DOHH2 (cell line): Measurements from ENCODE around the gene ARAP1.

Experiments used
- H3F3A ChIP-seq: fragments of 200-600 bp; sonication (generic), shearing (Covaris generic); 2 replicates; pipeline ENCODE4 v1.6.0; 2016; ENCODE audit warnings: antibody characterized with exemption, mild to moderate bottlenecking; ENCODE audit not compliant: control insufficient read depth, insufficient read depth
- H3K27ac ChIP-seq: fragments of 200-600 bp; sonication (generic); 2 replicates; pipeline ENCODE4 v1.5.1; 2014; ENCODE audit warnings: low read depth, mild to moderate bottlenecking, low read length, moderate library complexity
- H3K27me3 ChIP-seq: fragments of 200-600 bp; sonication (generic); 2 replicates; pipeline ENCODE4 v1.6.1; 2014; ENCODE audit warnings: mild to moderate bottlenecking, low read length, mixed read lengths; ENCODE audit not compliant: control insufficient read depth
- H3K36me3 ChIP-seq: fragments of 200-600 bp; sonication (generic); 2 replicates; pipeline ENCODE4 v1.6.1; 2014; ENCODE audit warnings: mild to moderate bottlenecking, low read length, moderate library complexity, mixed read lengths; ENCODE audit not compliant: control insufficient read depth
- H3K4me1 ChIP-seq: fragments of 200-600 bp; sonication (generic); 2 replicates; pipeline ENCODE4 v1.6.1; 2014; ENCODE audit warnings: mild to moderate bottlenecking, low read length, mixed read lengths; ENCODE audit not compliant: control insufficient read depth
- H3K4me2 ChIP-seq: fragments of 200-600 bp; sonication (generic); 2 replicates; pipeline ENCODE4 v1.6.0; 2014; ENCODE audit warnings: mild to moderate bottlenecking, low read length, moderate library complexity
- H3K4me3 ChIP-seq: fragments of 200-600 bp; sonication (generic); 2 replicates; pipeline ENCODE4 v1.5.1; 2014; ENCODE audit warnings: mild to moderate bottlenecking, low read length, mixed read lengths
- H3K79me2 ChIP-seq: fragments of 200-600 bp; sonication (generic); 2 replicates; pipeline ENCODE4 v1.6.1; 2014; ENCODE audit warnings: mild to moderate bottlenecking, low read length, mixed read lengths; ENCODE audit not compliant: control insufficient read depth
- H3K9me2 ChIP-seq: fragments of 200-600 bp; sonication (generic); replicated peaks from 2 replicates; pipeline ENCODE4 v1.6.1; 2014; ENCODE audit warnings: mild to moderate bottlenecking, low read length, mixed read lengths; ENCODE audit not compliant: control insufficient read depth
- H3K9me3 ChIP-seq: fragments of 200-600 bp; sonication (generic); 2 replicates; pipeline ENCODE4 v1.6.1; 2014; ENCODE audit warnings: antibody characterized with exemption, low read length, mixed read lengths; ENCODE audit not compliant: control insufficient read depth, insufficient read depth
- H4K20me1 ChIP-seq: fragments of 200-600 bp; sonication (generic); 2 replicates; pipeline ENCODE4 v1.6.0; 2014; ENCODE audit warnings: low read depth, mild to moderate bottlenecking, antibody characterized with exemption, low read length, moderate library complexity; ENCODE audit not compliant: control insufficient read depth, insufficient read depth
- CTCF ChIP-seq: fragments of 200-600 bp; sonication (generic); IDR thresholded peaks from one replicate; pipeline ENCODE4 v1.5.1; 2014; ENCODE audit warnings: antibody characterized with exemption, mild to moderate bottlenecking, low read depth, low read length; ENCODE audit not compliant: poor library complexity, severe bottlenecking
- EZH2phosphoT487 ChIP-seq: fragments of 200-600 bp; sonication (generic); IDR thresholded peaks from 2 replicates; pipeline ENCODE4 v1.6.1; 2017; ENCODE audit warnings: borderline replicate concordance, mild to moderate bottlenecking, antibody characterized with exemption, low read length, moderate library complexity, mixed read lengths

Gene ARAP1

GRCh38 chr11:72704783-72705265 lies 47.4 kb downstream of the ARAP1 start:
- Histone ChIP-seq H3K27me3 (no peaks in the 10 kb centered on the region), H3K27ac (no peak overlapping the region), H3K9me3 (no peaks in the 10 kb centered on the region), H3K4me2 (no peak overlapping the region), H4K20me1 (no peaks in the 10 kb centered on the region), H3K9me2 (no peaks in the 10 kb centered on the region), H3F3A (no peaks in the 10 kb centered on the region), H3K4me3 (no peak overlapping the region), H3K4me1 (no peaks in the 10 kb centered on the region), H3K36me3 (peaks cover 48% of the 10 kb centered on the region), H3K79me2 (no peaks in the 10 kb centered on the region)
- TF ChIP-seq CTCF: no peak
- no peak for TF ChIP-seq EZH2phosphoT487

GRCh38 chr11:72704028-72704782 lies 48.0 kb downstream of the ARAP1 start:
- no peaks in the 10 kb centered on the region for H3F3A ChIP-seq
- H3K27ac ChIP-seq: no peak overlapping the region
- TF ChIP-seq EZH2phosphoT487 (no peak), CTCF (peak; percentile 7)
- H3K4me2 ChIP-seq: no peak overlapping the region
- H3K4me3 ChIP-seq: no peak overlapping the region
- H4K20me1 ChIP-seq: no peaks in the 10 kb centered on the region
- H3K36me3 ChIP-seq: peaks cover 49% of the 10 kb centered on the region
- H3K9me2 ChIP-seq: no peaks in the 10 kb centered on the region
- H3K27me3 ChIP-seq: no peaks in the 10 kb centered on the region
- no peaks in the 10 kb centered on the region for H3K9me3 ChIP-seq
- H3K79me2 ChIP-seq: no peaks in the 10 kb centered on the region
- H3K4me1 ChIP-seq: no peaks in the 10 kb centered on the region

GRCh38 chr11:72703267-72704008 lies 48.8 kb downstream of the ARAP1 start:
- Histone ChIP-seq H3K4me3 (no peak overlapping the region), H3K36me3 (peaks cover 46% of the 10 kb centered on the region), H3F3A (no peaks in the 10 kb centered on the region), H4K20me1 (no peaks in the 10 kb centered on the region), H3K27me3 (no peaks in the 10 kb centered on the region), H3K4me1 (no peaks in the 10 kb centered on the region), H3K27ac (no peak overlapping the region), H3K9me3 (no peaks in the 10 kb centered on the region), H3K4me2 (no peak overlapping the region), H3K9me2 (no peaks in the 10 kb centered on the region), H3K79me2 (no peaks in the 10 kb centered on the region)
- no peak for TF ChIP-seq EZH2phosphoT487
- no peak for TF ChIP-seq CTCF
